Prostate gland (tissue), 2 donors: Measurements from ENCODE around the gene PTPRJ.

ENCODE experiments used
- POLR2AphosphoS5 ChIP-seq: sonication (generic); formaldehyde crosslinking; IDR thresholded peaks from one replicate; pipeline ENCODE4 v1.6.1; 2017; ENCODE audit warnings: antibody characterized with exemption
- TF ChIP-seq, protein P1 (sequence below), 4 experiments: fragments of 200-600 bp in 2 of 4; fragments of 450-650 bp in 2 of 4; sonication (generic) in 2 of 4; IDR thresholded peaks; 1 replicate in 3 of 4; 2 replicates in 1 of 4; pipeline ENCODE4 v1.5.1; 2016 to 2019; ENCODE audit warnings: antibody characterized with exemption in 4 of 4, mild to moderate bottlenecking in 2 of 4, moderate library complexity in 2 of 4

DNA sequence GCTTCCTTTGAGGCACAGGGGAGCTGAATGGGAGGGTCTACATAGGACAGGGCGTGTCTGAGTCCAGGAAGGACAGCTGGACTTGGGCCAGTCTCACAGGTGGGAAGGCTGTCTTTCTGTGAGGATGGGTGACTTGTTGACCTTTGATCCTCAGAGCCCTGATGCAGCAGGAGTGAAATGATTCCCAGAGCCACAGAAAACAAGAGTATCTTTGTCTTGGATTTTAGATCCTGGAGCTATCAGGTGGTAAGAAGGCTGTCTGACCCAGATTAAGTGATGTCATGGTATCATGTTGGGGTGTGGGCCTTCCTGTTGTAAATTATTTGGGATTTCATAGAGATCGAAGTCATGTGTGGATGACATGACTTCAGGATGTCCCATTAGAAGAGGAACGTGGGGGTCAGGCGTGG, 15.0 kb downstream of the PTPRJ start:
- TF ChIP-seq, protein P1, sequence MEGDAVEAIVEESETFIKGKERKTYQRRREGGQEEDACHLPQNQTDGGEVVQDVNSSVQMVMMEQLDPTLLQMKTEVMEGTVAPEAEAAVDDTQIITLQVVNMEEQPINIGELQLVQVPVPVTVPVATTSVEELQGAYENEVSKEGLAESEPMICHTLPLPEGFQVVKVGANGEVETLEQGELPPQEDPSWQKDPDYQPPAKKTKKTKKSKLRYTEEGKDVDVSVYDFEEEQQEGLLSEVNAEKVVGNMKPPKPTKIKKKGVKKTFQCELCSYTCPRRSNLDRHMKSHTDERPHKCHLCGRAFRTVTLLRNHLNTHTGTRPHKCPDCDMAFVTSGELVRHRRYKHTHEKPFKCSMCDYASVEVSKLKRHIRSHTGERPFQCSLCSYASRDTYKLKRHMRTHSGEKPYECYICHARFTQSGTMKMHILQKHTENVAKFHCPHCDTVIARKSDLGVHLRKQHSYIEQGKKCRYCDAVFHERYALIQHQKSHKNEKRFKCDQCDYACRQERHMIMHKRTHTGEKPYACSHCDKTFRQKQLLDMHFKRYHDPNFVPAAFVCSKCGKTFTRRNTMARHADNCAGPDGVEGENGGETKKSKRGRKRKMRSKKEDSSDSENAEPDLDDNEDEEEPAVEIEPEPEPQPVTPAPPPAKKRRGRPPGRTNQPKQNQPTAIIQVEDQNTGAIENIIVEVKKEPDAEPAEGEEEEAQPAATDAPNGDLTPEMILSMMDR (IDR thresholded peaks at IDR 0.05) = no peak
- TF ChIP-seq POLR2AphosphoS5 = no peak
